ENCODE results near the gene LRPAP1.
"Not testable (repeated sequence)": the region's sequence is repeated elsewhere in the genome, so short reads cannot be mapped to it uniquely, and the experiment has no call there.

- not testable (repeated sequence) for TF ChIP-seq POLR2A, CTCF (IDR thresholded peaks at IDR 0.05)
These were observed 11.2 kb upstream of the LRPAP1 start for GRCh38 chr4:3543415-3543814.
